HEK293T (cell line): ENCODE measurements around the gene KNSTRN.

Experiments used
- CTCF ChIA-PET: fragments of 350-600 bp; formaldehyde crosslinking; extraction: SDS; loops from one replicate; lab custom pipeline; 2021; ENCODE audit warnings: antibody characterized with exemption, inconsistent platforms; lab: Yijun Ruan, JAX
- POLR2A ChIA-PET: fragments of 350-600 bp; formaldehyde crosslinking; extraction: SDS; loops from one replicate; lab custom pipeline; 2020; ENCODE audit warnings: antibody characterized with exemption, inconsistent platforms; lab: Yijun Ruan, JAX
- DNase-seq: peaks from one replicate; pipeline ENCODE4 v3.0.0; 2012; ENCODE audit warnings: mixed read lengths; ENCODE audit errors: extremely low spot score
- ARNT ChIP-seq: fragments of 450-650 bp; IDR thresholded peaks from 2 replicates; pipeline ENCODE4 v1.6.1; 2017; ENCODE audit warnings: mild to moderate bottlenecking
- BHLHE40 ChIP-seq: fragments of 450-650 bp; IDR thresholded peaks from 2 replicates; pipeline ENCODE4 v1.6.1; 2016; ENCODE audit warnings: mild to moderate bottlenecking, moderate library complexity, borderline replicate concordance
- CTBP1 ChIP-seq: fragments of 450-650 bp; IDR thresholded peaks from 2 replicates; pipeline ENCODE4 v1.6.1; 2016; ENCODE audit warnings: borderline replicate concordance
- ELF4 ChIP-seq: fragments of 450-650 bp; IDR thresholded peaks from 2 replicates; pipeline ENCODE4 v1.6.1; 2017; ENCODE audit warnings: antibody characterized with exemption
- FOXA1 ChIP-seq: fragments of 450-650 bp; IDR thresholded peaks from 2 replicates; pipeline ENCODE4 v1.6.1; 2016; ENCODE audit warnings: mild to moderate bottlenecking
- FOXK2 ChIP-seq: fragments of 450-650 bp; IDR thresholded peaks from 2 replicates; pipeline ENCODE4 v1.6.1; 2016; ENCODE audit warnings: mild to moderate bottlenecking
- FOXM1 ChIP-seq: fragments of 450-650 bp; IDR thresholded peaks from 2 replicates; pipeline ENCODE4 v1.6.1; 2017; ENCODE audit warnings: mild to moderate bottlenecking, borderline replicate concordance
- HDGF ChIP-seq: fragments of 450-650 bp; IDR thresholded peaks from 2 replicates; pipeline ENCODE4 v1.6.1; 2017; ENCODE audit warnings: antibody characterized with exemption, borderline replicate concordance
- L3MBTL2 ChIP-seq: fragments of 450-650 bp; conservative IDR thresholded peaks from 2 replicates; pipeline ENCODE4 v1.6.1; 2016; ENCODE audit warnings: mild to moderate bottlenecking
- LEF1 ChIP-seq: fragments of 450-650 bp; IDR thresholded peaks from 2 replicates; pipeline ENCODE4 v1.6.1; 2017; ENCODE audit warnings: mild to moderate bottlenecking, borderline replicate concordance
- NFRKB ChIP-seq: fragments of 450-650 bp; IDR thresholded peaks from 2 replicates; pipeline ENCODE4 v1.6.1; 2016; ENCODE audit warnings: mild to moderate bottlenecking, moderate library complexity
- SP1 ChIP-seq: fragments of 450-650 bp; IDR thresholded peaks from 2 replicates; pipeline ENCODE4 v1.6.1; 2017
- SUZ12 ChIP-seq: fragments of 450-650 bp; IDR thresholded peaks from 2 replicates; pipeline ENCODE4 v1.6.1; 2016; ENCODE audit warnings: mild to moderate bottlenecking
- TARDBP ChIP-seq: fragments of 450-650 bp; IDR thresholded peaks from 2 replicates; pipeline ENCODE4 v1.6.1; 2016
- ZNF384 ChIP-seq: fragments of 450-650 bp; IDR thresholded peaks from 2 replicates; pipeline ENCODE4 v1.6.1; 2016
- TF ChIP-seq, protein P1 (sequence below): fragments of 450-650 bp; IDR thresholded peaks from 2 replicates; pipeline ENCODE4 v1.6.1; 2016

KNSTRN gene

DNA sequence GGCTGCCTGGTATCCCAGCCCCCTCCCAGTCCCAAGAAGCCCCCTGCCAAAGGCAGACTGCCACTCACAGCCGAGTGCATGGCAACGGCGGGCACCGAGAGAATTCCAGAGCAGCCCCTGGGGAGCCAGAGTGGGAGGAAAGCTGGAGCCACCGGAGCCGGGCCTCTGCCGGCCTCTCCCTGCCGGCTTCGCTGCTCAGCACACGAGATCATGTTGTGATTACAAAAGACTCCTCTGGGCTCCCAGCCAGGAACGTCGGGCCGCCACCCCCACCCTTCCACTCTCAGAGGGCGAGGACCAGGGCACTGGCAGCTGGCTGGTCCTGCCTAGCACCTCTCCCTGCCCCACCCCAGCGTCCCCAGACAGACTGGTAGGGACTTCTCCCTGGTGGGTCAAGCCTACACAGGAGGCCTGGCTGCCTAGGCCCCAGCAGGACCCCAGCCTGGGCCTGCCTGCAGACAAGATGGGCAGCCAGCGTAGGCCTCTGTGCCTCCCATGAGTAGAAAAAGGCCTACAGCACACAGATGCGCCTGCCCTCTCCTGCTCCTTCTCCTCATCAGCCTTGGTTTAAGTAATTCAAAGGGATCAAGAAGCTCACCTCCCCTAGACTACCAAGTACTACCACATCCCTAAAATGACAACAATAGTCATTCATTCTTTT lies 41.7 kb upstream of the KNSTRN start, which contains the start of gene CCDC9B:
Gene CCDC9B, minus strand, starts transcription at position 200 of the 661 bp plus-strand sequence. Its CDS starts 120 bp downstream, at position 80.
- POLR2A ChIA-PET, result interaction anchor here (0.7 to 1.6 kb wide), 7 partner anchors 12 to 553 kb away, joined by 3 to 5 read pairs (median 3); partner anchors contain the start of genes BAHD1, DISP2, INAFM2 and VPS18
- peak; percentile 33 for DNase-seq
- CTCF ChIA-PET, result interaction anchor here (0.6 to 1.6 kb wide), 6 partner anchors 18 to 282 kb away, joined by 3 to 6 read pairs (median 4); partner anchors contain the start of gene IVD
- TF ChIP-seq CTBP1 (no peak), LEF1 (no peak), ARNT (no peak), TARDBP (no peak), FOXM1 (no peak), ELF4 (no peak), FOXK2 (no peak)
- TF ChIP-seq, protein P1, sequence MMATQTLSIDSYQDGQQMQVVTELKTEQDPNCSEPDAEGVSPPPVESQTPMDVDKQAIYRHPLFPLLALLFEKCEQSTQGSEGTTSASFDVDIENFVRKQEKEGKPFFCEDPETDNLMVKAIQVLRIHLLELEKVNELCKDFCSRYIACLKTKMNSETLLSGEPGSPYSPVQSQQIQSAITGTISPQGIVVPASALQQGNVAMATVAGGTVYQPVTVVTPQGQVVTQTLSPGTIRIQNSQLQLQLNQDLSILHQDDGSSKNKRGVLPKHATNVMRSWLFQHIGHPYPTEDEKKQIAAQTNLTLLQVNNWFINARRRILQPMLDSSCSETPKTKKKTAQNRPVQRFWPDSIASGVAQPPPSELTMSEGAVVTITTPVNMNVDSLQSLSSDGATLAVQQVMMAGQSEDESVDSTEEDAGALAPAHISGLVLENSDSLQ, result no peak

DNA sequence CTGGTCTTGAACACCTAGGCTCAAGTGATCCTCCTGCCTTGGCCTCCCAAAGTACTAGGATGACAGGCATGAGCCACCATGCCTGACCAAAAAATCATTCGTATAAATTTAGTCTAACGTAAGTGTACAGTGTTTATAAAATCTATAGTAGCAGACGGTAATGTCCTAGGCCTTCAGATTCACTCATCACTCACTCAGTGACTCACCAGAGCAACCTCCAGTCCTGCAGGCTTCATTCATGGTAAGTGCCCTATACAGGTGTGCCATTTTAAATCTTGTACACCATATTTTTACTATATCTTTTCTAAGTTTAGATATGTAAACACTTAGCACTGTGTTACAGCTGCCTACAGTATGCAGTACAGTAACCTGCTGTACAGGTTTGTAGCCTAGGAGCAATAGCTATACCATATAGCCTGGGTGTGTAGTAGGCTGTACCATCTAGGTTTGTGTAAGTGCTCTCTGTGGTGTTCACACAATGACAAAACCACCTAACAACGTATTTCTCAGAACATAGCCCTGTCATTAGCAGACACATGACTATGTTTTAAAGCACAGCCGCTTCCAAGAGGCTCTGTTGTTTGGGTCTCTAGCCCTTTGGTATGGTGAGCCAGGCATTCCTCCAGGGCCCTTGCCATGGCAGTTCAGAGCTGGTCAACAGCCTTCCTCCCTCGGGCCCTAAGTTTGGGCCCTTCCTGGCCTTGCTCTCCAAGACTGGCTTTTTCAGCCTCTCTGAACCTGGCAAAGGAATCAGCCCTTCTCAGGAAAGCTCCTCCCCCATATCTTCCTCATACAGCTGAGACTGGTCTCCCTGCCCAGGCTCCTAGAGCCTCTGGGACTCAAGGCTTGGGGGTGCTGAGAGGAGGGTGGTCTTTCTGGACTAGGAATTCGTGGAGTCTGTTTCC lies 39.9 kb upstream of the KNSTRN start:
- POLR2A ChIA-PET, result interaction anchor here (1.0 to 1.1 kb wide), 2 partner anchors 14 to 63 kb away, joined by 3 to 4 read pairs; partner anchors contain the start of gene IVD

GRCh38 chr15:40343512-40343911 lies 39.0 kb upstream of the KNSTRN start:
- DNase-seq, result no peak
- POLR2A ChIA-PET, result interaction anchor here (1.0 to 1.1 kb wide), 2 partner anchors 14 to 62 kb away, joined by 3 to 4 read pairs; partner anchors contain the start of gene IVD
- CTCF ChIA-PET, result interaction anchor here (1.1 to 2.1 kb wide), 3 partner anchors 16 to 78 kb away, joined by 4 to 7 read pairs (median 5); no protein-coding TSS in a partner anchor
- TF ChIP-seq CTBP1 (no peak), FOXM1 (no peak), SP1 (no peak), SUZ12 (no peak), ARNT (no peak), TARDBP (no peak), HDGF (no peak), ELF4 (no peak), ZNF384 (no peak)
- TF ChIP-seq, protein P1, result no peak

More for the DNA sequence above, 39.9 kb upstream of the KNSTRN start:
- TF ChIP-seq, protein P1, result no peak
- TF ChIP-seq ZNF384 (no peak), CTBP1 (no peak), FOXA1 (no peak), FOXK2 (no peak), ARNT (no peak), L3MBTL2 (no peak), FOXM1 (no peak), HDGF (no peak), NFRKB (no peak)
- DNase-seq, result no peak
- CTCF ChIA-PET, result interaction anchor here (1.3 kb wide), 1 partner anchor 26 kb away, joined by 3 read pairs; no protein-coding TSS in a partner anchor

DNA sequence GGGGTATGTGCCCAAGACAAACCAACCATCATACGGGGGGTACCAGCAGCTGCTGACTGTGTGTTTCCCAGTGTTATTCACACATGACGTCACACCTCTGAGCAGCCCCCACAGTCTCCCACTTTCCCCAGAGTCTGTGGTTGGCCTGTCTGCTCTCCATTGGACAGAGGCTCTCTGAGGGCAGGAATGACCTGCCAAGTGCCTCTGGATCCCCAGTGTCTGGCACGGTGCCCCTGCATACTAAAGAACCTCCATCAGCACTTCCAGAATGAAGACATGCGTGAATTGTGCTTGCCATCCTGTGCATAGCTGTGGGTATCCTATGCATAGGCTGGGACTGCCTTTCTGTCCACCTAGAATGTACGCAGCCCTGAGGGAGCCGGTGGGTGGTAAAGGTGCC lies 38.3 kb upstream of the KNSTRN start:
- CTCF ChIA-PET, result interaction anchor here (0.6 to 2.1 kb wide), 7 partner anchors 17 to 107 kb away, joined by 3 to 7 read pairs (median 3); no protein-coding TSS in a partner anchor
- POLR2A ChIA-PET, result interaction anchor here (0.6 kb wide), 1 partner anchor 24 kb away, joined by 3 read pairs; no protein-coding TSS in a partner anchor
- DNase-seq, result no peak
- TF ChIP-seq FOXM1, result no peak
- TF ChIP-seq ZNF384, result no peak
- no peak for TF ChIP-seq BHLHE40
- TF ChIP-seq SP1, result no peak
- TF ChIP-seq TARDBP, result no peak
- TF ChIP-seq NFRKB, result no peak
- TF ChIP-seq HDGF, result no peak
- TF ChIP-seq ARNT, result no peak
- no peak for TF ChIP-seq SUZ12
- no peak for TF ChIP-seq ELF4

DNA sequence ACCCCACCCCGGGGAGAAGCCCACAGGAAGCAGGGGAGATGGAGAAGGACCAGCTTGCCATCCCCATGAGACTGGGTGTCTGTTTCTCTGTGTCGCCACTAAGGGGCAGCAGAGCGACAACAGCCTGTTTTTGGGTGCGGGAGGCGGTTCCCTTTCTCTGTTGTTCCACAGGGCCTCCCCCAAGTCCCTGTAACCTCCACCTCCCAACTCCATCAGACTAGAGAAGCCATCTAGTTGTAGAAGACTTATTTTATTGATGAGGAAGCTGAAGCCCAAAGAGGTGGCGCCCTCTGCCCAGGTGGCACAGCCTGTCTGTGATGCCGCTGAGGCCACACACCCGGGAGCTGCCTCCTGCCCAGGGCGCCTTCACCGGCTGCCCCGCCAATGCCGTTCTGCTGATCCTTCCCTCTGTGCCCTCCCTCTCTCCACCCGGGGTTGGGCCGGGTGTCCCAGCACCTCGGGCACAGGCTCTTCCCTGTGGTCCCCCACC lies 37.8 kb upstream of the KNSTRN start:
- TF ChIP-seq ELF4 (no peak), L3MBTL2 (no peak), FOXM1 (no peak), CTBP1 (no peak), FOXK2 (no peak), HDGF (no peak), ARNT (no peak), LEF1 (no peak)
- TF ChIP-seq, protein P1, result no peak
- ChIA-PET CTCF (interaction anchor here (0.5 to 2.1 kb wide), 9 partner anchors 13 to 118 kb away, joined by 3 to 7 read pairs (median 3); partner anchors contain the start of gene DISP2), POLR2A (interaction anchor here (0.6 to 0.8 kb wide), 2 partner anchors 24 to 61 kb away, joined by 3 read pairs; partner anchors contain the start of gene IVD)
- peak; percentile 60 for DNase-seq
